HAP-1 (cell line): Measurements from ENCODE around the gene SPAG6.

ENCODE experiments used
- DNase-seq, 2 experiments: peaks; one replicate each; pipeline ENCODE4 v3.0.0-alpha.2; 2016 to 2020; ENCODE audit warnings: low spot score in 2 of 2
- H3K27me3 ChIP-seq: fragments of 250-450 bp; sonication (Bioruptor Pico); 2 replicates; pipeline ENCODE4 v1.5.1; 2020; ENCODE audit warnings: low read depth, mild to moderate bottlenecking, moderate library complexity
- H3K36me3 ChIP-seq: fragments of 250-450 bp; sonication (Bioruptor Pico); replicated peaks from 2 replicates; pipeline ENCODE4 v1.5.1; 2020; ENCODE audit warnings: mild to moderate bottlenecking
- H3K4me1 ChIP-seq: fragments of 250-450 bp; sonication (Bioruptor Pico); 2 replicates; pipeline ENCODE4 v1.5.1; 2020; ENCODE audit warnings: mild to moderate bottlenecking
- H3K4me3 ChIP-seq: fragments of 250-450 bp; sonication (Bioruptor Pico); 2 replicates; pipeline ENCODE4 v1.5.1; 2020; ENCODE audit warnings: mild to moderate bottlenecking, moderate library complexity
- H3K9me3 ChIP-seq: fragments of 250-450 bp; sonication (Bioruptor Pico); 2 replicates; pipeline ENCODE4 v1.5.1; 2020; ENCODE audit warnings: mild to moderate bottlenecking, moderate library complexity
- in situ Hi-C: fragments of 300-500 bp; cut with MboI; formaldehyde crosslinking; loops from 3 replicates; pipeline ENCODE4 v1.14.3; 2020; ENCODE audit warnings: low sequenced_read_pairs, inconsistent platforms, mixed read lengths

The SPAG6 gene

GRCh38 chr10:22325272-22326144, 19.8 kb upstream of the SPAG6 start:
- H3K27me3 ChIP-seq, result peaks cover 13% of the 10 kb centered on the region
- no peaks in the 10 kb centered on the region for H3K9me3 ChIP-seq
- peak; percentile 48 to 81 for DNase-seq
- H3K4me1 ChIP-seq, result peaks cover 31% of the 10 kb centered on the region
- peaks cover 36% of the 10 kb centered on the region for H3K36me3 ChIP-seq
- peak overlapping the region; percentile 43 for H3K4me3 ChIP-seq
- in situ Hi-C loops, result no loop called here

GRCh38 chr10:22326145-22326702, 19.1 kb upstream of the SPAG6 start:
- Histone ChIP-seq H3K9me3 (no peaks in the 10 kb centered on the region), H3K27me3 (peaks cover 13% of the 10 kb centered on the region), H3K4me1 (peaks cover 31% of the 10 kb centered on the region), H3K36me3 (peaks cover 36% of the 10 kb centered on the region), H3K4me3 (peak overlapping the region; percentile 43)
- DNase-seq, result no peak
- in situ Hi-C loops, result no loop called here

DNA sequence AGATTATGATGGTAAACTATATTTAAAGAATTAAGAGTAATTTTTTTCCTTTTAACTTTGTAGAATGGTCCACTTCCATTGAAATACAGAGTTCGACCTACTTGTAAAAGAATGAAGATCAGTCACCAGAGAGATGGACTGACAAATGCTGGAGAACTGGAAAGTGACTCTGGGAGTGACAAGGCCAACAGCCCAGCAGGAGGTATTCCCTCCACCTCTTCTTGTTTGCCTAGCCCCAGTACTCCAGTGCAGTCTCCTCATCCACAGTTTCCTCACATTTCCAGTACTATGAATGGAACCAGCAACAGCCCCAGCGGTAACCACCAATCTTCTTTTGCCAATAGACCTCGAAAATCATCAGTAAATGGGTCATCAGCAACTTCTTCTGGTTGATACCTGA, 16.1 kb upstream of the SPAG6 start:
- Histone ChIP-seq H3K9me3 (no peaks in the 10 kb centered on the region), H3K27me3 (no peaks in the 10 kb centered on the region), H3K4me1 (peaks cover 16% of the 10 kb centered on the region), H3K36me3 (peaks cover 36% of the 10 kb centered on the region), H3K4me3 (no peak overlapping the region)
- DNase-seq, result no peak
- in situ Hi-C loops, result no loop called here

GRCh38 chr10:22332116-22332692, 13.1 kb upstream of the SPAG6 start:
- H3K4me3 ChIP-seq, result no peak overlapping the region
- no peak for DNase-seq
- peaks cover 8% of the 10 kb centered on the region for H3K27me3 ChIP-seq
- no peaks in the 10 kb centered on the region for H3K9me3 ChIP-seq
- in situ Hi-C loops, result no loop called here
- H3K4me1 ChIP-seq, result no peaks in the 10 kb centered on the region
- peaks cover 29% of the 10 kb centered on the region for H3K36me3 ChIP-seq

DNA sequence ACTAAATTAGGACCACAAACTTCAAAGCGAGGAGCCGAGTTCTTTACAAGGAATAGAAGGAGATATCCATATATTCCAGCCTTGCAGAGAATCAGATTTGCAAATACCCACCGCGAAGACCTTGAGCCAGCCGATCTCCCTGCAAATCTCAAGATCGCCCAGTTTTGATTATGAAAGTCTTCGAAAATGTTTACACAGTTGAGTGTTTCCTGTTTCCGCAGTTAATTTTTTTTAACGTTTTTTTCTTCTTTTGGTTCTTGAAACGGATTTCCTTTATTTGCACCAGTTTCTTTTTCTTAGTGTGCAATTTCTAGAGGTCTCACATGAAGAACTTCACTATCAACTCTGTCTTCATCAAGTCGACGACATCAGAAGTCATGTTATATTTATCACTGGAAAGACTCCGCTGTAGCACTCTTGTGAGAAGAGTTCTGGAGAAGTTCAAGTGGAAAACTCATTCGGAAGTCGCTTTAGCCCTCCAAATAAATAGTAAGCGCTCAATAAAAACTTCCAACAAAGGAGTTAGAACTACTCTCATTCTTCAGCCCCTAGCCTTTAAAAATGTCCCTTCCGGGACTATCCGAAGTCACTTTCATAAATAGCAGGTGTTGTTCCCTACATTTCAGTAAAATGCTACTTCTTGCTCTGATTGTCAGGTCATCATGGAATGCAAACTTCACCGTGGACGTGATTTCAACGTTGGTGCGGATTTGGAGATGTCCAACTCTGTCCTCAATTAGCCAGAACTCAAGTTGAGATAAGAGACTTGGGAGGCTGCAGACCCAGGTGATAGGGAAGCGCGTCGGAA, 11.9 kb upstream of the SPAG6 start:
- H3K4me3 ChIP-seq, result no peak overlapping the region
- peaks cover 9% of the 10 kb centered on the region for H3K4me1 ChIP-seq
- no peaks in the 10 kb centered on the region for H3K9me3 ChIP-seq
- DNase-seq, result no peak
- peaks cover 17% of the 10 kb centered on the region for H3K27me3 ChIP-seq
- peaks cover 19% of the 10 kb centered on the region for H3K36me3 ChIP-seq
- in situ Hi-C loops, result no loop called here

GRCh38 chr10:22333975-22334282, 11.4 kb upstream of the SPAG6 start:
- peaks cover 13% of the 10 kb centered on the region for H3K4me1 ChIP-seq
- peaks cover 13% of the 10 kb centered on the region for H3K36me3 ChIP-seq
- no peaks in the 10 kb centered on the region for H3K9me3 ChIP-seq
- in situ Hi-C loops, result no loop called here
- no peak overlapping the region for H3K4me3 ChIP-seq
- H3K27me3 ChIP-seq, result peaks cover 18% of the 10 kb centered on the region
- DNase-seq, result no peak

DNA sequence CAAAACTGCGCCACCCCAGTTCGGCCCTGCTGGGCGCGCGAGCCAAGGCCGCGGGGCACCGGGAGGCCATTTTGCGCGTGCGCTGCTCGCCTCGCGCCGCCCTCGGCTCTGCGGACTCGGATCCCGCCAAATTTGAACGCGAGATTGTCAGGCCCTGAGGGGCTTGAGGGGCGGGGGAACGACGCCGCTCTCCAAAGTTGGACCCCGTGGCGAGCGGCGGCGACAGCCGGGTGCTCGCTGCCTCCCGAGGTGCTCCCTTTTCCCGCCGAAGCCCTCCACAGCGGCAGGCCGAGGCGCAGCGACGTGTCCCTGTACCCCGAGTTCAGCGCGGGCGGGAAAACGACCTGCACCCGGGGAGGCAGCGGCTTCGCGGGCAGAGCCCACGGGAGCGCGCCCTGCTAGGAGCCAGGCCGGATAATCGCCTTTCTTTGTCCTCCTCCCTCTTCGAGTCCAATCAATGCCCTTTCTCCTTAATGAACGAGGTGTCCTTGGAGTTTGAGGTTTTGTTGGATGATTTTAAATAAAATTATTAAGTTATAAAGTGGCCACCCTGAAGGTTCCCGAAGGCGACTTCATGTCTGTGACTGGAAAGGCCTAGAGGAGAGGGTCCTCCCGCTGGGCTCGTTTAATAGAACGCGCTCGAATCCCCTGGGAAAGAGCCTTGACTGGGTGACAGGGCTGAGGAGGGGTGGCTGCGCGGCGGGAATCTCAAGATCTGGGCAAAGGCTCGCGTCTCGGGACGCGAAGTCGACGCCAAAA, 10.7 kb upstream of the SPAG6 start:
- no peaks in the 10 kb centered on the region for H3K9me3 ChIP-seq
- H3K27me3 ChIP-seq, result peaks cover 25% of the 10 kb centered on the region
- H3K36me3 ChIP-seq, result peaks cover 7% of the 10 kb centered on the region
- peaks cover 15% of the 10 kb centered on the region for H3K4me1 ChIP-seq
- no peak overlapping the region for H3K4me3 ChIP-seq
- no peak for DNase-seq
- in situ Hi-C loops, result no loop called here

- no peak for DNase-seq
- peaks cover 29% of the 10 kb centered on the region for H3K27me3 ChIP-seq
- no peaks in the 10 kb centered on the region for H3K36me3 ChIP-seq
- peaks cover 19% of the 10 kb centered on the region for H3K4me1 ChIP-seq
- in situ Hi-C loops, result no loop called here
- H3K9me3 ChIP-seq, result no peaks in the 10 kb centered on the region
- H3K4me3 ChIP-seq, result no peak overlapping the region
Measured at GRCh38 chr10:22335173-22335933, 9.9 kb upstream of the SPAG6 start.

GRCh38 chr10:22338185-22338900, 7.0 kb upstream of the SPAG6 start:
- peak; percentile 59 to 92 for DNase-seq
- H3K27me3 ChIP-seq, result peaks cover 33% of the 10 kb centered on the region
- H3K4me3 ChIP-seq, result no peak overlapping the region
- H3K4me1 ChIP-seq, result peaks cover 41% of the 10 kb centered on the region
- in situ Hi-C loops, result no loop called here
- no peaks in the 10 kb centered on the region for H3K9me3 ChIP-seq
- H3K36me3 ChIP-seq, result no peaks in the 10 kb centered on the region

DNA sequence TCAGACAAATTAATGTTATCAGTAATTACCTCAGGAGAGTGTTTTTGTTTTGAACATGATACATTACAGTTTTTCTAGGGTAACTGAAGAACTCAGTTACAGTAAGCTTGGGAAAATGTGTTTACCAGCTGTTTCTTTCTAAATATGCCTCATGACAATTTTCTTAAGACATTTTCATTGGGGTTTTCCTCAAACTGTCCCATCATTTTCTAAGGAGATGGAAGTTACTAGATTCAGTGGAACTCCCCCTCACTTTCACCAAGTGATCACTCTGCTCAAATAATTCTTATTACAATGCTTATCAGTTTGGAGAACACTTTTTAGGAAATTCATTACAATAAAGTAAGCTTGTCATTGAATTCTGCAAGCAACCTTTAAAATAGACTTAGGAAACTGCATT, 6.4 kb upstream of the SPAG6 start:
- DNase-seq, result no peak
- H3K4me3 ChIP-seq, result no peak overlapping the region
- in situ Hi-C loops, result no loop called here
- peaks cover 45% of the 10 kb centered on the region for H3K4me1 ChIP-seq
- H3K9me3 ChIP-seq, result no peaks in the 10 kb centered on the region
- no peaks in the 10 kb centered on the region for H3K36me3 ChIP-seq
- peaks cover 36% of the 10 kb centered on the region for H3K27me3 ChIP-seq

GRCh38 chr10:22339761-22340328, 5.5 kb upstream of the SPAG6 start:
- Histone ChIP-seq H3K9me3 (no peaks in the 10 kb centered on the region), H3K4me3 (peak overlapping the region; percentile 57), H3K36me3 (no peaks in the 10 kb centered on the region), H3K27me3 (peaks cover 44% of the 10 kb centered on the region), H3K4me1 (peaks cover 45% of the 10 kb centered on the region)
- DNase-seq, result peak in 1 of 2 experiments; percentile 14
- in situ Hi-C loops, result no loop called here
